GM04504 (cell line): Measurements from ENCODE around the gene SORL1-AS1.
"Not testable (repeated sequence)": the region's sequence is repeated elsewhere in the genome, so short reads cannot be mapped to it uniquely, and the experiment has no call there.

ENCODE experiments used
- DNase-seq: peaks from one replicate; pipeline ENCODE4 v3.0.0-alpha.2; 2012; ENCODE audit warnings: low read depth

Gene SORL1-AS1

DNA sequence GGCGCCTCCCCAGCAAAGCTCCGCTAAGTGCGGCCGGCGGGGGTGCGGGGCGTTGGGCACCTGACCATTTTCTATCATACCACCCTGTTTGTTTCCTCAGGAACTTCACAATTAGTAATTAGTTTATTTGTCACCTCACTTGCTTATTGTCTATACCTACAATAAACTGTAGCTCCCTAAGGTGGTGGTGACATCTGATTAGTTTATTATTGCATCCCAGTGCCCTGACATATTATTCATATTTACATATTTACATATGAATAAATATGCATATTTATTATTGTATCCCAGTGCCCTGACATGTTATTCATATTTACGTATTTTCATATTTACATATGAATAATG, 25.4 kb downstream of the SORL1-AS1 start:
- no peak for DNase-seq

GRCh38 chr11:121426476-121427399, 26.0 kb downstream of the SORL1-AS1 start:
- no peak for DNase-seq

DNA sequence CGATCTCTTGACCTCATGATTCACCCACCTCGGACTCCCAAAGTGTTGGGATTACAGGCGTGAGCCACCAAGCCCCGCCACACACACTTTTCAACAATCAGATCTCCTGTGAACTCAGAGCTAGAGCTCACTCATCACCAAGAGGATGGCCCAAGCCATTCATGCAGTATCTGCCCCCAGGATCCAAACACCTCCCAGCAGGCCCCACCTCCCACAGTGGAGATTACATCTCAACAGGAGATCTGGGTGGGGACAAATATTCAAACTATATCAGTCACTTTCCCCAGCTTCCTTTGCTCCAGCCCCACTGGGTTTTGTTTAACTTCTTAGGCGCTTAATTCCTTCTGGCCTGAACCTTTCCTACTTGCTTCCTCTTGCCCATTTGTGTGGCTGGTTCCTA, 26.9 kb downstream of the SORL1-AS1 start:
- DNase-seq: no peak

- no peak for DNase-seq
Measured at GRCh38 chr11:121422675-121423074, 30.1 kb downstream of the SORL1-AS1 start.

GRCh38 chr11:121421149-121421901, 31.4 kb downstream of the SORL1-AS1 start:
- no peak for DNase-seq

DNA sequence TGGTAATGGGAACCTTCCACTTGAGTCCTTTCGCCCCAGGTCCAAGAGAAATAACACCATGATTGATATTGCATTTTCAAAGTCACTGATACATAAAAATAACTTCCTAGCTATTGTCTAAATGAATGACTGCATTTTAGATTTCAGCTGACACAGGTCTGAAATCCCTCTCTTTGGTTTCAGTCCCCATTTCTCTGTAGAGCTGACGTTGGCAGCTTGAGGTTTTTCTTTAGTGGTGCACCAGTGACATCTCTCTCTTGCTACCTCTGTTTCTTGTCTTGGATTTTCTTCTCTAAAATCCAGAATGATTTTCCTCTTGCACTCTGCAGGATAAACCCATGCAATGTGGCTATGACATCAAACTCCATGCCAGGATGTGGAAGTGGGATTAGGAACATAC, 32.4 kb downstream of the SORL1-AS1 start:
- no peak for DNase-seq

GRCh38 chr11:121419836-121420235, 32.9 kb downstream of the SORL1-AS1 start:
- DNase-seq: no peak

GRCh38 chr11:121418625-121419114, 34.1 kb downstream of the SORL1-AS1 start:
- no peak for DNase-seq

- DNase-seq: no peak
Measured at GRCh38 chr11:121417607-121418006, 35.2 kb downstream of the SORL1-AS1 start.

DNA sequence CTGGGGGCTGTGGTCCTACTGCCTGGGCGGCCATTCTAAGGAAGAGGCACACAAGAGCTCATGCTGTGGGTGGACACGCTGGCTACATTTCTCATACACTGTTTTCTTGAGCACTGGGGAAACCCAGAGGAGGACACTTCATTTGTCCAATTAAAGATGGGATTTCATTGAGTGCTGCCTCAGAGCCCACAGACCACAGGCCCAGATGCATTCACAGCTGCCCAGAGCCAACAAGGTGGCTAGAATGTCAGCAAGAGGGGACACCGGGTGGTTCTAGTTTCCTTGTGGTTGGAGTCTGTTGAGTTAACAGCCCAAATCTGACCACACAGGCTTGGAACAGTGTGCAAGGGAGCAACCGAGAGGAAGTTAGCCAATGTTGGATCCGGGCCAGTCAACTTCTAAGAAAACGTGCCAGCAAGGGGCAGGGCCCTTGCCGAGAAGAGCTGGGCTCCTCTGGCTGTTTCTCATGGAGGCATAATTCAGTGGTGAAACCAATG, 35.7 kb downstream of the SORL1-AS1 start:
- DNase-seq: peak; percentile 62

GRCh38 chr11:121415856-121416255, 36.9 kb downstream of the SORL1-AS1 start:
- DNase-seq: no peak

DNA sequence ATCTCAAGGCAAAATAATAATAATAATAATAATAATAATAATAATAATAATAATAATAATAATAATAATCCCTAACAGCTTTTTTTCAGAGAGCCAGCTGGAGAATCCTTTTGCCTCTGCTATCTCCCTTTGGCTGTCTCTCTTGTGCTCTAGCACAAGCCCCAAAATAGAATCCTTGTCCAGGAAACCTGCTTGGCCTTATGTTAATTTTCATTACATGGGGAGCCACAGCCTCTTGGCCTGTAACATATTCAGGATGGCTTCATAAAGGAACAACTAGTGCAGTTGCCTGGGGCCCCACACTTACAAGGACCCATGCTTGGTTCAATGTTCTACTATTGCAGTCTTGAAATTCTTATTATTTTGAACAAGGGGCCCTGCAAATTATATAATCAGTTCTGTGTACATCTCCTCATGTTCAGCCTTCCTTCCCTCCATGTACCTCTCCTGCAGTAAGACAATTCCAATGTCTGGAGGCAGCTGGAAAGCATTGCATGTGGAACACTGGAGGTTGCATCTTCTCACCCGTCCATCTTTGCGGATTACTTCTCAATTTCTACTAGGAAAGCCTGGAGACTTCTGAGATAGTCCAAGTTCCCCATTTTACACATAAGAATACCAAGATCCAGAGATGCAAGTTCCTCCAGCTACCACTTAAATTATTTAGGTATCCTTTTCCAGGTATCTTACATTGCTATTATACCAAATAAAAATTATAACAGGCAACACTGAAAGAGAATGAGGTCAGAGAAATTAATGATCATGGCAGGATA, 38.4 kb downstream of the SORL1-AS1 start:
- DNase-seq: no peak

GRCh38 chr11:121412711-121413415, 39.9 kb downstream of the SORL1-AS1 start:
- DNase-seq: no peak

- DNase-seq: no peak
Measured at GRCh38 chr11:121412000-121412587, 40.7 kb downstream of the SORL1-AS1 start.

DNA sequence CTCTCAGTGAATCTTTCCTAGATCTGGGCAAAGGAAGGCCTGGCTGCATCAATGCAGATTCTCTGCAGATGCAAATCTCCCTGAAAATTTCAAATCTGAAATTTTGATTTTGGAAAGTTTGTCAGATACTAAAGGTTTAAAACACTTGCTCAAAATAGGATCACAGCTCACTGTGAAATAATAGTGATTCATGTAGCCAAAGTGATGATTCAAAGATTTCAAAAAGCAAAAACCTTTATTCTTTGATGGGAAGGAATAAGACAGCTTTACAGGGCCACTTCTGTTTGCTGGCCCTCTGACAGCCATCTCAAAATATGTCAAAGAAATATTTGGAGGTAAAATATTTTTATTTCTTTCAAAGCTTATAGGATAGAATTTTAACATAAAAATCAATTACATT, 41.4 kb downstream of the SORL1-AS1 start:
- not testable (repeated sequence) for DNase-seq

DNA sequence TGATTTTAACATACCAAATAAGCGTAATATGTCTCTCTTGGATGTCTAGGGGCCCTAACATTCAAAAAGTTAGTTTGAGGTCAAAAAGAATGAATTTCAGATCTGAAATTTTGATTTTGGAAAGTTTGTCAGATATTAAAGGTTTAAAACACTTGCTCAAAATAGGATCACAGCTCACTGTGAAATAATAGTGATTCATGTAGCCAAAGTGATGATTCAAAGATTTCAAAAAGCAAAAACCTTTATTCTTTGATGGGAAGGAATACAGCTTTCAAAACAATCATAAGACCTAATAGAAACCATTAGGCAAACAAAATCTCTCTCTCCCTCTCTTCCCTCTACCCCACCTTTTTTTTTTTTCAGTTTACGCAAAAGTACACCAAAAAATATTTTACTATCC, 42.7 kb downstream of the SORL1-AS1 start:
- not testable (repeated sequence) for DNase-seq

GRCh38 chr11:121408830-121409229, 43.9 kb downstream of the SORL1-AS1 start:
- no peak for DNase-seq

DNA sequence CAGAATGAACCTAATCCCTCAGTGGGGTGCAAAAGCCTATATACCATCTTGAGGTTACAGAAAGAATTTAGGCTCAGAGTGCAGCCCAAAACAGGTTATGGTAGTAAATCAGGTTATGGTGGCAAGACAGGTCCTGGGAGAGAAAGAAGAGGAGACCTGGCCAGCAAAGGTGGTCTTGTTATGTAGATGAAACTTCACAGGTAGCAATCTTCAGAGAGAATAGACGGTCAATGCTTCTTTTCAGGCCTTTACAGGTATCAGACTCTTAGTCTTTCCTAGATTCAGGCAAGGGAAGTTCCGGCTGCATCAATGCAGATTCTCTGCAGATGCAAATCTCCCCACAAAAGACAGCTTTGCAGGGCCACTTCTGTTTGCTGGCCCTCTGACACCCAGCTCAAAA, 46.5 kb downstream of the SORL1-AS1 start:
- no peak for DNase-seq

DNA sequence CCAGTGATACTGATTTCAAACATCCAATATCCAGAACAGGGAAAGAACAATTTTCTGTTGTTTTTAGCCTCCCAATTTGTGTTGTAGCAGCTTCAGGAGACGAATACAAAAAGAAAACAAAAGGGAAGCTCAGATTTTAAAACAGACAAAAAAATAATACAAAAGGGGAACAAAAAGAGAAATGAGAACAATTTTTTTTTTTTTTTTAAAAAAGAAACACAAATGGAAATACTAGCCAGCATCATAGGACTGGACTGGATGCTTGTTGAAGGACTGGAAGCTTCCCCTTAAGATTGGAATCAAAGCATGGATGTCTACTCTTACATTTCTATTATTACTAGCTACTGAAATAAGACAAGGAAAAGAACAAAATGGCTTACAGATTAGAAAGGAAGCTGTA, 47.1 kb downstream of the SORL1-AS1 start:
- no peak for DNase-seq

GRCh38 chr11:121394785-121395184, 58.0 kb downstream of the SORL1-AS1 start:
- DNase-seq: no peak

- no peak for DNase-seq
Measured at GRCh38 chr11:121393855-121394254, 58.9 kb downstream of the SORL1-AS1 start.
